Trophoblast cell (in vitro differentiated cells and primary cell): Measurements from ENCODE around the gene PRH2.
A peak's percentile ranks its signal among the peaks of the same experiment; 100 is the strongest.

ENCODE experiments used
- DNase-seq, 2 donors: peaks; one replicate each; pipeline ENCODE4 v3.0.0-alpha.2; 2016
- H2AFZ ChIP-seq: 2 replicates; pipeline ENCODE4 v1.6.1; 2013; ENCODE audit warnings: low read length, moderate library complexity, mild to moderate bottlenecking; ENCODE audit not compliant: insufficient read depth, poor library complexity
- H2AK5ac ChIP-seq: 2 replicates; pipeline ENCODE4 v1.6.1; 2013; ENCODE audit warnings: mild to moderate bottlenecking, low read length
- H2BK120ac ChIP-seq: 2 replicates; pipeline ENCODE4 v1.6.1; 2013; ENCODE audit warnings: low read length, mild to moderate bottlenecking, moderate library complexity; ENCODE audit not compliant: insufficient read depth, poor library complexity
- H2BK12ac ChIP-seq: 2 replicates; pipeline ENCODE4 v1.6.1; 2013; ENCODE audit warnings: mild to moderate bottlenecking, low read length, moderate library complexity
- H2BK5ac ChIP-seq: 2 replicates; pipeline ENCODE4 v1.6.1; 2013; ENCODE audit warnings: low read length, low read depth, moderate library complexity, mild to moderate bottlenecking; ENCODE audit not compliant: poor library complexity
- H3K14ac ChIP-seq: 2 replicates; pipeline ENCODE4 v1.6.1; 2013; ENCODE audit warnings: mild to moderate bottlenecking, low read length
- H3K18ac ChIP-seq: 2 replicates; pipeline ENCODE4 v1.6.1; 2013; ENCODE audit warnings: mild to moderate bottlenecking, low read length
- H3K23ac ChIP-seq: 2 replicates; pipeline ENCODE4 v1.6.1; 2013; ENCODE audit warnings: low read length
- H3K27ac ChIP-seq: 2 replicates; pipeline ENCODE4 v1.5.1; 2013; ENCODE audit warnings: low read depth, mild to moderate bottlenecking, inconsistent platforms, low read length, moderate library complexity
- H3K27me3 ChIP-seq: 2 replicates; pipeline ENCODE4 v1.6.1; 2013; ENCODE audit warnings: inconsistent platforms, mild to moderate bottlenecking, low read length, moderate library complexity; ENCODE audit not compliant: insufficient read depth
- H3K36me3 ChIP-seq, 2 experiments: 1 replicate in 1 of 2; 2 replicates in 1 of 2; pipeline ENCODE4 v1.6.1; 2013; ENCODE audit warnings: low read length in 2 of 2, mild to moderate bottlenecking in 2 of 2, moderate library complexity in 1 of 2; ENCODE audit not compliant: insufficient read depth in 2 of 2, control insufficient read depth in 1 of 2
- H3K4ac ChIP-seq: 2 replicates; pipeline ENCODE4 v1.6.1; 2013; ENCODE audit warnings: low read depth, mild to moderate bottlenecking, low read length, moderate library complexity
- H3K4me1 ChIP-seq, 2 experiments: 1 replicate in 1 of 2; 2 replicates in 1 of 2; pipeline ENCODE4 v1.6.1; 2013; ENCODE audit warnings: low read length in 2 of 2, mild to moderate bottlenecking in 2 of 2, moderate library complexity in 1 of 2; ENCODE audit not compliant: insufficient read depth in 2 of 2, control insufficient read depth in 1 of 2
- H3K4me2 ChIP-seq: 2 replicates; pipeline ENCODE4 v1.6.1; 2013; ENCODE audit warnings: inconsistent platforms, mild to moderate bottlenecking, low read length, moderate library complexity
- H3K4me3 ChIP-seq: 2 replicates; pipeline ENCODE4 v1.5.1; 2013; ENCODE audit warnings: mild to moderate bottlenecking, low read depth, low read length, inconsistent platforms
- H3K79me1 ChIP-seq: one replicate; pipeline ENCODE4 v1.6.1; 2013; ENCODE audit warnings: low read length
- H3K79me2 ChIP-seq: 2 replicates; pipeline ENCODE4 v1.6.1; 2013; ENCODE audit warnings: low read length, mild to moderate bottlenecking; ENCODE audit not compliant: control insufficient read depth, insufficient read depth, poor library complexity
- H3K9ac ChIP-seq: 2 replicates; pipeline ENCODE4 v1.6.1; 2013; ENCODE audit warnings: mild to moderate bottlenecking, low read length
- H3K9me3 ChIP-seq: 2 replicates; pipeline ENCODE4 v1.6.1; 2013; ENCODE audit warnings: low read depth, mild to moderate bottlenecking, control low read depth, inconsistent platforms, low read length; ENCODE audit not compliant: insufficient read depth
- H4K12ac ChIP-seq: 2 replicates; pipeline ENCODE4 v1.6.1; 2013; ENCODE audit warnings: low read depth, mild to moderate bottlenecking, low read length, moderate library complexity
- H4K8ac ChIP-seq: 2 replicates; pipeline ENCODE4 v1.6.1; 2013; ENCODE audit warnings: low read depth, mild to moderate bottlenecking, low read length, moderate library complexity
- H4K91ac ChIP-seq: one replicate; pipeline ENCODE4 v1.6.1; 2013; ENCODE audit warnings: low read depth, mild to moderate bottlenecking, low read length, moderate library complexity
- WGBS: extraction: QIAGEN DNeasy Blood & Tissue Kit; methylation state at CpG from one replicate; pipeline ENCODE4 v1.1.7; 2013; ENCODE audit warnings: missing lambda C conversion rate; ENCODE audit not compliant: insufficient read length, insufficient coverage; ENCODE audit errors: extremely low coverage; 5-methylcytosine and 5-hydroxymethylcytosine counted together

Gene PRH2

GRCh38 chr12:10896854-10897253 lies 32.2 kb upstream of the PRH2 start:
- Histone ChIP-seq H3K79me1 (no peaks in the 10 kb centered on the region), H3K36me3 (no peaks in the 10 kb centered on the region), H3K4me1 (no peaks in the 10 kb centered on the region), H2BK5ac (no peak overlapping the region), H3K18ac (no peak overlapping the region), H2AFZ (no peak overlapping the region), H2BK12ac (no peak overlapping the region), H3K4ac (no peak overlapping the region), H3K27me3 (no peaks in the 10 kb centered on the region), H4K8ac (no peak overlapping the region), H3K4me3 (no peak overlapping the region), H4K12ac (no peak overlapping the region), H3K4me2 (no peak overlapping the region), H3K23ac (no peak overlapping the region), H4K91ac (no peak overlapping the region), H3K9ac (no peak overlapping the region), H2AK5ac (no peak overlapping the region), H3K79me2 (no peaks in the 10 kb centered on the region), H3K27ac (no peak overlapping the region), H3K9me3 (peaks cover 1% of the 10 kb centered on the region), H3K14ac (no peak overlapping the region), H2BK120ac (no peak overlapping the region)
- no peak for DNase-seq
- no CpG with 5 or more reads among the region's 5 CpGs for WGBS

- no peak overlapping the region for H3K14ac ChIP-seq
- no peak overlapping the region for H3K18ac ChIP-seq
- H3K23ac ChIP-seq: peak overlapping the region; percentile 50
- no peak overlapping the region for H2AK5ac ChIP-seq
- no peak overlapping the region for H2BK5ac ChIP-seq
- no CpG with 5 or more reads among the region's 1 CpG for WGBS
- H3K4ac ChIP-seq: no peak overlapping the region
- DNase-seq: no peak
- no peak overlapping the region for H3K4me2 ChIP-seq
- H3K79me2 ChIP-seq: no peaks in the 10 kb centered on the region
- H4K8ac ChIP-seq: no peak overlapping the region
- no peak overlapping the region for H4K91ac ChIP-seq
- peaks cover 1% of the 10 kb centered on the region for H3K9me3 ChIP-seq
- no peaks in the 10 kb centered on the region for H3K27me3 ChIP-seq
- no peak overlapping the region for H3K27ac ChIP-seq
- H3K9ac ChIP-seq: no peak overlapping the region
- no peak overlapping the region for H3K4me3 ChIP-seq
- no peak overlapping the region for H2BK12ac ChIP-seq
- H3K4me1 ChIP-seq: no peaks in the 10 kb centered on the region
- H2AFZ ChIP-seq: no peak overlapping the region
- H4K12ac ChIP-seq: no peak overlapping the region
- H3K36me3 ChIP-seq: no peaks in the 10 kb centered on the region
- H2BK120ac ChIP-seq: no peak overlapping the region
- H3K79me1 ChIP-seq: no peaks in the 10 kb centered on the region
These were observed 28.5 kb upstream of the PRH2 start for GRCh38 chr12:10900530-10900929.

- H3K18ac ChIP-seq: no peak overlapping the region
- H2AFZ ChIP-seq: no peak overlapping the region
- H2BK120ac ChIP-seq: no peak overlapping the region
- no peak overlapping the region for H4K8ac ChIP-seq
- H3K4me1 ChIP-seq: no peaks in the 10 kb centered on the region
- H3K14ac ChIP-seq: no peak overlapping the region
- no peak for DNase-seq
- H2BK5ac ChIP-seq: no peak overlapping the region
- H2AK5ac ChIP-seq: no peak overlapping the region
- no peaks in the 10 kb centered on the region for H3K79me1 ChIP-seq
- H4K91ac ChIP-seq: no peak overlapping the region
- peak overlapping the region; percentile 23 for H3K9ac ChIP-seq
- no peaks in the 10 kb centered on the region for H3K79me2 ChIP-seq
- no peak overlapping the region for H3K4ac ChIP-seq
- H3K23ac ChIP-seq: no peak overlapping the region
- H3K36me3 ChIP-seq: no peaks in the 10 kb centered on the region
- H4K12ac ChIP-seq: no peak overlapping the region
- no peak overlapping the region for H3K4me3 ChIP-seq
- no peak overlapping the region for H2BK12ac ChIP-seq
- no CpG with 5 or more reads among the region's 1 CpG for WGBS
- H3K4me2 ChIP-seq: no peak overlapping the region
- peaks cover 1% of the 10 kb centered on the region for H3K9me3 ChIP-seq
- H3K27ac ChIP-seq: no peak overlapping the region
- no peaks in the 10 kb centered on the region for H3K27me3 ChIP-seq
These were observed 28.1 kb upstream of the PRH2 start for GRCh38 chr12:10900972-10901371.

- no peak overlapping the region for H2BK5ac ChIP-seq
- no peak overlapping the region for H3K4me3 ChIP-seq
- H3K23ac ChIP-seq: no peak overlapping the region
- no peak overlapping the region for H3K27ac ChIP-seq
- no peaks in the 10 kb centered on the region for H3K79me2 ChIP-seq
- H2BK12ac ChIP-seq: no peak overlapping the region
- no peak overlapping the region for H2BK120ac ChIP-seq
- no peak overlapping the region for H3K4ac ChIP-seq
- H3K4me1 ChIP-seq: no peaks in the 10 kb centered on the region
- H3K9me3 ChIP-seq: peaks cover 1% of the 10 kb centered on the region
- no peak overlapping the region for H3K4me2 ChIP-seq
- no peaks in the 10 kb centered on the region for H3K36me3 ChIP-seq
- no peak for DNase-seq
- no peak overlapping the region for H2AK5ac ChIP-seq
- no peak overlapping the region for H4K91ac ChIP-seq
- H3K79me1 ChIP-seq: no peaks in the 10 kb centered on the region
- H4K12ac ChIP-seq: no peak overlapping the region
- H3K18ac ChIP-seq: no peak overlapping the region
- no CpG with 5 or more reads among the region's 1 CpG for WGBS
- H2AFZ ChIP-seq: no peak overlapping the region
- no peaks in the 10 kb centered on the region for H3K27me3 ChIP-seq
- H3K14ac ChIP-seq: no peak overlapping the region
- H4K8ac ChIP-seq: no peak overlapping the region
- no peak overlapping the region for H3K9ac ChIP-seq
These were observed 27.6 kb upstream of the PRH2 start for GRCh38 chr12:10901427-10901826.
